ENCODE results near the gene GAL3ST1. TPM values are rescaled to one million over a fixed set of nuclear protein-coding genes. Genes with fewer than 3 reads are reported as not detected.

Gene GAL3ST1
- total RNA-seq, 2 experiments from 2014 or later = not detected

- Mint-ChIP-seq H3K27me3 (no peaks in the 10 kb centered on the region), H3K4me3 (no peak overlapping the region), H3K9me3 (no peaks in the 10 kb centered on the region), H3K27ac (no peak overlapping the region), H3K4me1 (ENCODE audit: low read depth) (no peaks in the 10 kb centered on the region), H3K36me3 (ENCODE audit: low read depth) (no peaks in the 10 kb centered on the region)
- TF ChIP-seq CTCF (IDR thresholded peaks at IDR 0.05) = no peak
- intact Hi-C loops (cut with micrococcal nuclease) = no loop called here
- CTCF ChIA-PET = interaction anchor here (1.6 kb wide), 1 partner anchor 10 kb away, joined by 4 read pairs; no protein-coding TSS in a partner anchor
- ATAC-seq (no peak), DNase-seq (no peak)
- POLR2A ChIA-PET = interaction anchor here (0.9 to 1.2 kb wide), 2 partner anchors 14 to 129 kb away, joined by 3 to 4 read pairs; no protein-coding TSS in a partner anchor
Observed at GRCh38 chr22:30566125-30566524, 8.3 kb downstream of the GAL3ST1 start.

- H3K27ac Mint-ChIP-seq = no peak overlapping the region
- intact Hi-C loops (cut with micrococcal nuclease) = no loop called here
- ChIA-PET CTCF (interaction anchor here (0.8 to 1.6 kb wide), 2 partner anchors 10 to 20 kb away, joined by 3 to 4 read pairs; no protein-coding TSS in a partner anchor), POLR2A (interaction anchor here (1.2 kb wide), 1 partner anchor 15 kb away, joined by 4 read pairs; no protein-coding TSS in a partner anchor)
- no peaks in the 10 kb centered on the region for H3K9me3 Mint-ChIP-seq
- no peak for TF ChIP-seq CTCF (IDR thresholded peaks at IDR 0.05)
- DNase-seq (no peak), ATAC-seq (no peak)
- no peaks in the 10 kb centered on the region for H3K27me3 Mint-ChIP-seq
- no peaks in the 10 kb centered on the region for H3K36me3 Mint-ChIP-seq (ENCODE audit: low read depth)
- H3K4me3 Mint-ChIP-seq = no peak overlapping the region
- no peaks in the 10 kb centered on the region for H3K4me1 Mint-ChIP-seq (ENCODE audit: low read depth)
Observed at GRCh38 chr22:30565341-30565740, 9.1 kb downstream of the GAL3ST1 start.

GRCh38 chr22:30564761-30565119 lies 9.7 kb downstream of the GAL3ST1 start:
- no peak overlapping the region for H3K4me3 Mint-ChIP-seq
- POLR2A ChIA-PET = interaction anchor here (0.7 kb wide), 1 partner anchor 173 kb away, joined by 3 read pairs; no protein-coding TSS in a partner anchor
- H3K27ac Mint-ChIP-seq = no peak overlapping the region
- CTCF ChIA-PET = no interaction called here
- no peaks in the 10 kb centered on the region for H3K9me3 Mint-ChIP-seq
- ATAC-seq = no peak
- H3K36me3 Mint-ChIP-seq (ENCODE audit: low read depth) = no peaks in the 10 kb centered on the region
- intact Hi-C loops (cut with micrococcal nuclease) = no loop called here
- no peak for DNase-seq
- no peak for TF ChIP-seq CTCF (IDR thresholded peaks at IDR 0.05)
- H3K4me1 Mint-ChIP-seq (ENCODE audit: low read depth) = no peaks in the 10 kb centered on the region
- H3K27me3 Mint-ChIP-seq = no peaks in the 10 kb centered on the region

GRCh38 chr22:30564045-30564760 lies 10.3 kb downstream of the GAL3ST1 start:
- Mint-ChIP-seq H3K36me3 (ENCODE audit: low read depth) (no peaks in the 10 kb centered on the region), H3K4me3 (no peak overlapping the region), H3K27ac (no peak overlapping the region), H3K27me3 (no peaks in the 10 kb centered on the region), H3K9me3 (no peaks in the 10 kb centered on the region), H3K4me1 (ENCODE audit: low read depth) (no peaks in the 10 kb centered on the region)
- no peak for ATAC-seq
- ChIA-PET CTCF (no interaction called here), POLR2A (interaction anchor here (0.7 kb wide), 1 partner anchor 173 kb away, joined by 3 read pairs; no protein-coding TSS in a partner anchor)
- TF ChIP-seq CTCF (IDR thresholded peaks at IDR 0.05) = no peak
- intact Hi-C loops (cut with micrococcal nuclease) = no loop called here
- no peak for DNase-seq

GRCh38 chr22:30562366-30562765 lies 12.1 kb downstream of the GAL3ST1 start:
- Mint-ChIP-seq H3K4me3 (no peak overlapping the region), H3K4me1 (ENCODE audit: low read depth) (no peaks in the 10 kb centered on the region), H3K27me3 (no peaks in the 10 kb centered on the region), H3K27ac (no peak overlapping the region), H3K9me3 (no peaks in the 10 kb centered on the region), H3K36me3 (ENCODE audit: low read depth) (no peaks in the 10 kb centered on the region)
- DNase-seq (no peak), ATAC-seq (no peak)
- ChIA-PET POLR2A (no interaction called here), CTCF (no interaction called here)
- intact Hi-C loops (cut with micrococcal nuclease) = no loop called here
- no peak for TF ChIP-seq CTCF (IDR thresholded peaks at IDR 0.05)

Measured in activated CD8-positive, alpha-beta T cell treated with anti-CD3 and anti-CD28 coated beads for 36 hours (primary cell).